Measurements from ENCODE around the gene EXOSC9.
"Not testable (repeated sequence)": the region's sequence is repeated elsewhere in the genome, so short reads cannot be mapped to it uniquely, and the experiment has no call there.

EXOSC9 gene, protein sequence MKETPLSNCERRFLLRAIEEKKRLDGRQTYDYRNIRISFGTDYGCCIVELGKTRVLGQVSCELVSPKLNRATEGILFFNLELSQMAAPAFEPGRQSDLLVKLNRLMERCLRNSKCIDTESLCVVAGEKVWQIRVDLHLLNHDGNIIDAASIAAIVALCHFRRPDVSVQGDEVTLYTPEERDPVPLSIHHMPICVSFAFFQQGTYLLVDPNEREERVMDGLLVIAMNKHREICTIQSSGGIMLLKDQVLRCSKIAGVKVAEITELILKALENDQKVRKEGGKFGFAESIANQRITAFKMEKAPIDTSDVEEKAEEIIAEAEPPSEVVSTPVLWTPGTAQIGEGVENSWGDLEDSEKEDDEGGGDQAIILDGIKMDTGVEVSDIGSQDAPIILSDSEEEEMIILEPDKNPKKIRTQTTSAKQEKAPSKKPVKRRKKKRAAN

DNA sequence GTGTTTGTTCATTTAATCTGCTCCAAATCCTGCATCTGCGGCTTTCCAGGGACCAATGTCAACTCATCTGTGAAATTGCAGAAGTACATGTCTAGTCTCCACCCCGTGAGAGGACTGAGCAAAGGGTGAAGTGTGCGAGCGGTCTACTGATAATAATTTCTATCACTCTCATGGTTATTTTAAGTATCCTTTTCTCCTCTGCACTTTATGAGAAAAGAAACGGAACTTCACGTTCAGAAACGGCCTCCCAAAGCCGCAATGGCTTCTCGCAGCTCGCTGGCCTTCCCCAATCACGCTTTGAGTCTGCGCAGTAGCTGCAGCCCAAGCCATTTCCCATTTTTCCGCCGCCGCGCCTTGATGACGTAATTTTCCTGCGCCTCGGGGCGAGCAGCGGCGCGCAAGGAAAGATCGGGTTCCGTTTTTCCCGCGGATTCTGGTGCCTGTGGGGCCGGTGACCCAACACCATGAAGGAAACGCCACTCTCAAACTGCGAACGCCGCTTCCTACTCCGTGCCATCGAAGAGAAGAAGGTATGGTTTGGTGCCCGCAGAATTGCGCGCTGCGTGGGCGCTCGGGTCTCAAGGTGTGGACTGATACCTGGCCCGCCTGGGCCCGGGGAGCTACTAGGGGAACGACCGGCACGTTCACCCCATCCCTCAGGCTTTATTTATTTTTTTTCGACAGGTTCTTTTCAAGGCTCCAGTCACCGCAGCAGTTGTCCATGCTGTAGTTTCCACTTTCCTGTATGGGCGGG, at the start of gene EXOSC9:
Gene EXOSC9 (plus strand): TSS at position 363 of the 754 bp plus-strand sequence. CDS start 102 bp downstream, at position 465.
- peak; percentile 79 to 95 for DNase-seq

DNA sequence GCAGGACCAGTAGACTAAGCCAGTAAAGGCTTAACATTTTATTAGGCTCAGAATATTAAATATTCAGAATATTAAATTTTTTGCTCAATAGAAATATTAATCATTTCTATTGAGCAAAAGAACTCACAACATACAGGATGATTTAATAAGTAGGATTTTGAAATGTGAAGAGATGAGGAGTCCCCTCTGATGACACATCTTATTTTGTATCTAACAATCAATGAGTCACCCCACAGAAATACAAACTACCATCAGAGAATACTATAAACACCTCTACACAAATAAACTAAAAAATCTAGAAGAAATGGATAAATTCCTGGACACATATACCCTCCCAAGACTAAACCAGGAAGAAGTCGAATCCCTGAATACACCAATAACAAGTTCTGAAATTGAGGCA, 49.0 kb upstream of the EXOSC9 start:
- DNase-seq: not testable (repeated sequence)

DNA sequence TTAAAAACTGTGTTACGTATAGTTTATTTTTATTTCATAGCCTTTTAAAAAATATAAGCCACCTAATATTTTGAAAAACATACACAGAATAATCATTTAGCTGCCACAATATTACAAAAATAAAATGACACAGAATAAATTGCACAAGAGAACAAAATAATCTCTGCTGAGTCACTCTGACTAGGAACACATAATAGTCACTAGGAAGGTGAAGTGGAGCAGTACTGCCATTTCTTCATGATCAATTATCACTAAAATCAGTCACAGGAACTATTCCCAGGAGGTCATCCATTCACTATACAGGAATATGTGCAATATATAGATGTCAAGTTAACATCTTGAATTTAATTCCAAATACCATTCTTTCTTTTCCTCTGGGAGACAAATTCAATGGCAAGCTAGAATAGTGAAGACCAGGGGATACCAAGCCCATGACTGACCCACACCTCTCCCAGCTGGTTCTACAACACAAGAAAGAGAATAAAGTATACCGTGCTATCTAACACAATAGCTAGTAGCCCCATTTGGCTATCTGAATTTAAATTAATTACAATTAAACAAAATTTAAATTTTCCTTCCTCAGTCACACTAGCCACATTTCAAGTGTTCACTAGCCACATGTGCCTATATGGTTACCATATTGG, 42.1 kb upstream of the EXOSC9 start:
- no peak for DNase-seq

DNA sequence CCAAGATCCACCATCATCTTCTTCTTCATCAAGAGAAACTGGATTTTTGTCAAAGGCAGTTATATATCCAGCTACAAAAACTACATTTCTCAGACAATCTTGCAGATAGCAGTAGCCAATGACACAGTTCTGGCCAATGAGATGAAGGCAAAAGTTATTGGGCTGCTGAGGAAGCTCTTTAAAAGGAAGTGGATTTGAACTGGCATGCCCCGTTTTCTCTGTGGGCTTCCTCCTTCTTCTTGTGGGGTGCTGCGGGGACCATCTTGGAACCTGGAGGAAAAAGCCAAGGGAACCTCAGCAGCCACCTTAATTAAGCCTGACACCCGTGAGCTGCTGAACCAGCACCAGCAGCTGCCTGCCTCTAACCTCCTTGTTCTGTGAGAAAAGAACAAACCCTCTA, 40.9 kb upstream of the EXOSC9 start:
- DNase-seq: no peak

DNA sequence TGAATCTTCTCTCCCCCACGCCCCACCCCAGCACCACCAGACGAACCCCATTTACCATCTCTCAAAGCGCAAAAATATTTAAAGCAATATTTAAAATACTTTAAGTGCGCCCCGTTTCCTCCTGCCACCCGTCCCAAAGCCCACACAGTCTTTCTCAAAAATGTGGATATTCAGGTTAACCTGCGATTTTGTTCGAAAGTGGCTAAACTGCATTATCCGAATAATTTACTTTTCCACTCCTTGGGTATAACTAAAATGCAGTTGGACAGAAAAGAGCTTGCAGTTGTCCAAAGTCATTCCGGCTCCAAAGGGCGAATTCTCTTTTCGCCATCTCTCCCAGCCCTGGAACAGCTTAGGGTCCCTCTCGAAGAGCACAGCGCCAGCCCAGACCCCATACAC, 36.8 kb upstream of the EXOSC9 start:
- no peak for DNase-seq

DNA sequence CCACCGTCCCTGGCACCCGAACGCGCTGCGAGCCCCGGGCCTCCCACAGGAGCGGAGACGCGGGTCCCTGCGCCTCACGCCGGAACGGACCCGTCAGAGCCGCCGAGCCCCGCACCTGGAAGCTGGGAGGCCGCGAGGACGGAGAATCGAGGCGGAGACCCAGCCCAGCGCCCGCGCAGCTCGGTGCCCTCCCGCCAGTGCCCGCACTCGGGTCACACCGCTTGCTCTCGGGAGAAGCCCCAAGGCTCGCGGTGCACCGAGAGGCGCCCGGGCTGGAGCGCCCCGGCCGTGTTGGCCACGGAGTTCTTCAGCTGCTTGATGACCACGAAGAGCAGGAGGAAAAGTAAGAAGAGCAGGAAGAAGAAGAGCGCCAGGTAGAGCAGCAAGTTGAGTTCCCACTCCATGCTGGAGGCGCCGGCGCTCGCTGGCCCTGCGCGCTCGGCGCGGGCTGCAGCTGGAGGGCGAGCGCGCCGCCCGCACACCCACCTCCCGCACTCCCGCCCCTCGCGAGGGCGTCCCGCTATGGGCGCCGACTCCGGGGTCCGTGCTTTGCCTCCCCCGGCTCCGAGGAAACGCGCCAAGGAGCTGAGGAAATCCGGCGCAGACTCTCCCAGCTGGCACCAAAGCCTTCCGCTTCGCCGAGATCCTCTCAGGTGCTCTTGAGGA, 36.3 kb upstream of the EXOSC9 start, which contains the start of gene SMIM43:
Gene SMIM43 (minus strand): TSS at position 463 of the 666 bp plus-strand sequence. CDS start 59 bp downstream, at position 404.
- peak in 1 of 2 experiments; percentile 49 for DNase-seq

DNA sequence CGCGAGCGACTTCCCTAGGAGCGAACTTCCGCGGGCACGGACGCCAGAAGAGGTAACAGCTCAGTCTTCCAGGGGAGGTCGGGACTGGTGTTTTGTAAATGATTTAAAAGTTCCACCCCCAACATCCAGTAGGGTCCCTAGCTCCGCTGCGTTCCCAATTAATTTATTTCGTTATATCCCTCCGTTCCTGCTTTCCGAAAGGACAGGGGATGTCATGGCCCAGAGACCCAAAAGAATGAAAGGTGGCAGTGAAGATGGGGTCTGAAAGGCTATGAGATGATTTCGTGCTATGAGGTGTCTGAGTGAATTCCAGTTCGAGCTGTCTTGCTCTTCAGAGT, 35.8 kb upstream of the EXOSC9 start:
- DNase-seq: no peak

DNA sequence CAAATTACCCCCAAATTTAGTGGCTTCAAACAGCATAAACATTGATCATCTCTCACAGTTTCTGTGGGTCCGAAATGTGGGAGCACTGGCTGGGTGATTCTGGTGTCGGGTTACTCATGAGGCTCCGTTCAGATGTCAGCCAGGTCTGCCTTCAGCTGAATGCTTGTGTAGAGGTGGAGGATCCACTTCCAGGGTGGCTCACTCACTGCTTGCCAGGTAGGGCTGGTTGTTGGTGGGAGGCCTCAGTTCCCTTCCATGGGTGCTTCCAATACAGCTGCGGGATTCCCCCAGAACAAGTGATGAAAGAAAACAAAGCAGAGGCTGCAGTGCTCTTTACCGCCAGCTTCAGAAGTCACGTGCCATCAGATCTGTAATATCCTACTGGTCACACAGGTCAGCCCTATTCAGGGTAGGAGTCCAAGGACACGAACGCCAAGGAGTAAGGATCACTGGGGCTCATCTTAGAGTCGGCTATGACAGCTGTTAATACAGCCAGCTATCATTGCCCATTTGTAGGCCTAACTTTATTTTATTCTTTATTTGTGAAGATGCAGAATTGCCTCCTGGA, 35.1 kb upstream of the EXOSC9 start:
- no peak for DNase-seq

DNA sequence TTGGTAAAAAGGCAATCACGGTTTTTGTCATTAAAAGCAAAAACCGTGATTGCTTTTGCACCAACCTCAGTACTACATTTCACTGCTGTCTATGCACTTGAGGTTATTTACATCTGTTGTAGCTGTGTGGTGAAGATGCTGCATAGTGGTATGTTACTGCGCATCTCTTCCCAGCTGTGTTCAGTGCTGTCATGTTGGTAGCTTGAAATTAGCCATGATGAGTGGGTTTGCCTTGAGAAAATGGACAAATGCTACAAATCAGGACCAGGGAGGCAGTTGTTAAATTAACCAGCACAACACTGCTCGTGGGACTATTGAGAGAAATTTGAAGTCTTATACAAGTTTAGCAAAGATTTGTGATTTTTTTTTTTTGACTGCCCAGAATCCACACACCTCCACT, 34.0 kb upstream of the EXOSC9 start:
- no peak for DNase-seq

DNA sequence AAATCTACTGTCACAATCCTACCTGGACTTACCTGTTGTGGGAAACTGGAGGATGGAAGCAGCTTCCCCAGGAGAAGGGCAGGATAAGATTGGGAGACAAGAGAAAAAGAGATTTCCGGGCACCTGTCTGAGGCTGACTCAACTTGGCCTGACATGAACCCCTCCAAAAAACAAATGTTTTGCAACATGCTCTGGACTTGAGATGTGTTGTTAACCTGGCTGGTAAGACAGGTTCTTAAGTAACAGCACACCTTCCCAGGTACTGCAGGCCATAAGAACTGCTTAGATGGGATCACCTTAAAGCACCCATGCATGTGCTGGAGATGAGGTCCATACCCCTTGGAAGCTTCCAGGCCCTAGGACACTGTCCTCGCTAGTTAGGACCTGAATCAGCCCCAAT, 31.8 kb upstream of the EXOSC9 start:
- DNase-seq: no peak

DNA sequence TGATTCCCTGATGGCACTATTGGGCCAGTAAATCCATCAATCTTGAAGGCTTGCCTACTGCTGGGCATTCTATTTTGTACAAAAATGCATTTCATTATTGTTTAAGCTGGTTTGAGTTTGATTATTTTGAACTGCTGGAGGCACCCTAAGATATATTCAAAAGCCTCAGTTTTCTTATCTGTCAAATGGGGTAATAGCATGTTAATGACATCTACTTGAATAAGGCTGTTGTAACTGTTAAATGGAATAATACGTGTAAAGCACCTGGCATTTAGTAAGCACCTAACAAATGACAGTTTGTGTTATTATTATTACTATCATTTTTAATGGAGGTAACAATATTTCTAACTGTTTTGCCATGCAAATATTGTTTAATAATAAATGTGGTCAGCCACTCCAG, 29.3 kb upstream of the EXOSC9 start:
- no peak for DNase-seq

DNA sequence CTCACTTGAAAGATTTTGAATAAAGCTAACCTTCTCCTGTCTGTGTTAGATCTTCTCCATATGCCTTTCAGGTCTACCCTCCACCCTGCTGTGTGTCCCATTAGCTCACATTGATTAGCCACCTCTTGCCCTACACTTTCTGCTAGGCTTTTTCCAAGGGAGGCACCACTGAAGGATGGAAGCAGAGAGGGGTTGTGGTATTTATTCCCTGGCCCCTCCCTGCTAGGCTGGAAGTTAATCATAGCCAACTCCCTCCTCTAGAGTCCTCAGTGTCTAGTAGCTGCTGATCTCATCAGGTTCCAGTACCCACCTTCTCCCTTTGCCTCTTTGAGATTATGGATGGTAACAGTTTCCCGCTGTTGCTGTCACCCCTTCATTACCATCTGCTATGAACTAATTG, 27.2 kb upstream of the EXOSC9 start:
- no peak for DNase-seq

DNA sequence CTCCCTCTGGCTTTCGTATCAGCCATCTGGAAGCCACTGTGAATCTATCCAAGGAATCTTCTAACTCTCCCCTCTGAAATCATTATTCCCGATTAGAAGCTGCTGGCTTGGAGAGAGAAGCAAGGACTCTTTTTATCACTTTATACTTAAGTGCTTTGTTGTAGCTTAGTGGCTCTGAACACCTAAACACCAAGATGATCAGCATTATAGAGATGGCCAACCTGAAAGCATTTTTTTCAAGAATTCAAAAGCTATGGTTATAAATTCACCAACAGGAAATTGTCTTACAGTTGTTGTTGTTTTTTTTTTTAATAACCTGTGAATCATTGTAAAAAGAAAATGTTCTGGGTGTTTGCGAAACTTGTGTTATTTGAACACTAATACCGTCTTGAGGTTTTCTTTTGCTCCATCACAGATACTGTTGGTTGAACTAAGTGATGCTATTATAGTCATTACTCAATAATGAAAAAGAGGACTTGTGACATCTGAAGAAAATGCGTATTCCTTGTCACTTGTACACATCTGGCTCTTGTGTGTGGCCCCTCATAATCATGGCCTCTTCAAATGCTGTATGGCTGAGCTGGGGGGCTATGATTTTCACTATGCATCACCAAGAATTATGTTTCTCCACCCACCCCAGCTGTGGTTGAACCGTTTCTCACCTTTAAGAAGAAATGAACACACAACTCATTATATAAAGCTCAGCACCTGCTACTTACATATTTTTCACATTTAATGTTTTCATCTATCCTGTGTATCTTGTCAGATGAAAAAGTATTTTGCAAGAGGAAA, 24.3 kb upstream of the EXOSC9 start:
- DNase-seq: no peak

DNA sequence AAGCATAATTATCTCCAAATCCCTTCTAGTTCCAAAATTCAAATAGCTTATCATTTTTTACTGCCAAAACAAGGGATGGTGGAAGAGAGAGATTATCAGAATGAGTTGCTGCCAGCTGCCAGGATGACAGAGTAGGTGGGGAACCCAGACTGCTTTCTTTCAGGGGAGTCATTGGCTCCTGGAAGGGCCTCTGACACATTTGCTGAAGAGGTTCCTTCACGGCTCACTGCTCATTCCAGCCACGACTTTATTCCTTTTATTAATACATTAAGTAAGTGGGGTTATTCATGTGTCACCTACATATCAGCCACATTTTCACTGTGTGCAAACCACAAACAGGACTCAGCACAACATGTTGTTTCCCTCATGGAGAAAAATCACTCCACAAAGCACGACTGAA, 23.5 kb upstream of the EXOSC9 start:
- no peak for DNase-seq

DNA sequence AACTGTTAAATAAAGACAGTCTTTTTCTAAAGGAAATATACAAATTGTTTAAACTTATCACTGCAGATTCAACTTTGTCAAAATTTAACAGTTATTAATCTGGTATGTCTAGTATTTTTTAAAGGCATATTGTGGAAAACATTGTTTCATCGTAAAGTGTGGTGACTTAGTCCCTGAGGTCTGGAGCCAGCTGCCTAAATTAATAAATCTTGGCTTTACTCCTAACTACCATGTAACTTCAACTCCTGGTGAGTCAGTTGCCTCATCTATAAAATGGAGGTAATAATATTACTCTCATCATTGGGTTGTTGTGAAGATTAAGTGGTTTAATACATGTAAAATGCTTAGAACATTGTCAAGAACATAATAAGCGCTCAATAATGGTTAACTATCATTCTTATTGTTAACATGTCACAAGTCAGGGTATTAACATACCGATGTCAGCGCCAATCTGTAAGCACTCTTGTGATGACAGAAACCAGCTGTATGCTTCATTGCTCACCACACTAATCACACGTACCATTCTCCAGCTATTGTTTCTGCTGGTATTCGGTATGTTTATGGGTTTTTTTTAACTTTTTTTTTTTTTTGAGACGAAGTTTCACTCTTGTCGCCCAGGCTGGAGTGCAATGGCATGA, 22.0 kb upstream of the EXOSC9 start:
- no peak for DNase-seq

DNA sequence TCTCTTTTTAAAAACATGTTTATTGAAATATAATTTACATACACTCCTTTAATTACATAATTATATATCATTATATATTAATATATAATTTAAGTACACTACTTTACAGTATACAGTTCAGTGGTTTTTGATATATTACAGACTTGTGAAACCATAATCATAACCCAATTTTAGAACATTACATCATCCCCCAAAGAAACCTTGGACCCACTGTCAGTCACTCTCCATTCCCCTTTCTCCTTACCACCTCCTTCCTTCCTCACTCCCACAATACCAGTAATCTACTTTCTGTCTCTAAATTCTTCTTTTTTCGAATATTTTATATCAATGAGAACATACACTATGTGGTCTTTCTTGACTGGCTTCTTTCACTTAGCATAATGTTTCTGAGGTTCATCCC, 17.9 kb upstream of the EXOSC9 start:
- DNase-seq: no peak

DNA sequence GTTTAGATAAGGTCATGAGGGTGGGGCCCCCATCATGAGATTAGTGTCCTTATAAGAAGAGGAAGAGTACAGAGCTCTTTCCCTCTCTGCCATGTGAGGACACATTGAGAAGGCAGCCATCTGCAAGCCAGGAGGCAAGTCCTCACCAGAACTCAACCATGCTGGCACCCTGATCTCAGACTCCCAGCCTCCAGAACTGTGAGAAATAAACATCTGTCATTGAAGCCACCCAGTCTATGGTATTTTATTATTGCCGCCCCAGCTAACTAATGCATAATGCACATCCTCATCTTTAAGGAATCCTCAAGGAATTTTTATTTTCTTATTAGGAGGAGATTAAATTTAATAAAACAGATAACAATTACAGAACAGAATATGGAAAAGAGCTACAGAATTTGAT, 16.7 kb upstream of the EXOSC9 start:
- no peak for DNase-seq

DNA sequence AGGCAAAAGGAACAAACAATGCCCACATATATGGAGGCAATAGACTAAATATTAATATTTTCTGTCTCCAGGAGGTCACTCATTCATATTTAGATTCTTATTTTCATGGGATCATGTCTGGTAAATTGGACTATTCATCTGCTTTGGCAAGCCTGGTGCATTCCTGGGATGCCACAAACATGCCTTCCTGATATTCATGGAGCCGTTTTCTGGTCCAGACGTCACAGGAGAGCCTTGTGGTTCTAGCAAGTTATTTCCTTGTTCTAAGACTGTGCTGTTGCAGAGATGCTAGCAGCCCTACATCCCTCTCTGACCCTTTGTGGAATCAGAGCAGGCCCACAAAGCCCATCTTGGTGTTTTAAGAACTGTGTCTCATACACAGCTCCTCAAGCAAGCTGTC, 16.1 kb upstream of the EXOSC9 start:
- DNase-seq: no peak

DNA sequence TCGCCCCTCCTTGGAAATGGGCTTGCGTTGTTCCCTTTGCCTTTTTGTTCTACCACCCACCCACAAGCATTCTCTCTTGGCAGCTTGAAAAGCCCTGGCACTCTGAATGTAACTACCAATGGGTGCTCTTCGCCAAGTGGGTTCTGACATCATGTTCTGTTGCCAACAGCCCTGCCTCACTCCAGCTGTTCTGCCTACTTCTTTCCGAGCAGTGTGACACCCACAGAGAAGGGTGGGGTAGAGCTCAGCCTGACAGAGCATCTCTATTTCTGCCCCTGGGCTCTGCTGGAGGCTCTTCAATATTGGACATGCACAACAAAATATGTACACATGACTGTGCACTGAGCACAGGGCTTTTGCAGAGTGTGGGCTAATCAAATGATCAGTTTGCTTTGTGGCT, 15.6 kb upstream of the EXOSC9 start:
- no peak for DNase-seq

DNA sequence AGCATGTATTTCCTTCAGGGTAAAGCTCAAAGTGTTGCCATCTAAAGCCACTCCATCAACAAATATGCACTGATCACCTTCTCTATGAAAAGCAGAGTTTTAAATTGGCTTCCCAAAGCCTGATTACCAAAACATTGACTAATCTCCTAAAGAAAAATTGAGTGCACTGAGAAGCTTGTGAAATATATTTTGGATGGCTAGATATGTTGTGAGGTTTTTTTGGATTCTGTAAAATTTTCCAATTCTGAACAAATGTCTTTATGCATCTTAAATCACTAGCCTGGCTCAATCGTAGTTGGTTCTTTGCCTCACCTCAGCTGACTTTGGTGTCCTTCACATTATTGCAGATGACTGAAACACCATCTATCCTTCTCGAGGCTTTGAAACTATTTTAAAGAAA, 14.9 kb upstream of the EXOSC9 start:
- no peak for DNase-seq

DNA sequence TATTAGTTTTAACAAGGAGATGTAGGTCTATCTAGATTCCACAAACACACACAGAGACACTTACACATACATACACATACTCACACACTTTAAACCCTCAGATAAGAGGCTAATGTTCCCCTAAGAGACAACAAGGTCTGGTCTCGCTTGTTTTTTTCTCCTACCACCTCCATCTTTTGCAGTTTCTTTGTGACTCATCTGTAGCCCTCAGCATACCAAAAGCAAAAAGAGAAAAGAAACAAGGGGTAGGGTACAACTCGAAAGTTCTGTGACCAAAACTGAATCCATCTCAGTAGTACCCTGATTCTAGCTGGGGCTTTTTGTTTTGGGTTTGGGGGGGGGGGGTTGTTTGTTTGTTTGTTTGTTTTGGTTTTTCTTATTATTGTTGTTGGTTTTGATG, 12.2 kb upstream of the EXOSC9 start:
- no peak for DNase-seq

DNA sequence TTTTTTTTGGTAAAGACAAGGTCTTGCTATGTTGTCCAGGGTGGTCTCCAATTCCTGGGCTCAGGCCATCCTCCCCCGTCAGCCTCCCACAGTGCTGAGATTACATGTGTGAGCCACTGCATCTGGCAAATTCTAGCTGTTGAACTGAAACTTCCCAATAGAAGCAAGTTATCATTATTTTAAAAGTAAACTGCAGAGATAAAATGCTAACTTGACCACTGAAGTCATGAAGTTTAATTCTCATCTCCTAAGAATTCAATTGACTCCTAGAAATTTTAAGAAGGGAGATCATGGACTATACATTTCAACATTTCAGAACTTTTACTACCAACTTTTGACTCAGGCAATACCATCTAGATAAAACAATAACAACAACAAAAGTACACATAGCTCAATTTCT, 11.7 kb upstream of the EXOSC9 start:
- DNase-seq: no peak
